ENCODE results near the gene FARS2.

Gene FARS2

GRCh38 chr6:5250451-5250850 lies 10.9 kb upstream of the FARS2 start:
- DNase-seq, result no peak

GRCh38 chr6:5250911-5251310 lies 10.4 kb upstream of the FARS2 start:
- no peak for DNase-seq

- no peak for DNase-seq
These were observed 4.4 kb upstream of the FARS2 start for GRCh38 chr6:5256952-5257351.

GRCh38 chr6:5257400-5257799 lies 3.9 kb upstream of the FARS2 start:
- DNase-seq, result no peak

GRCh38 chr6:5259428-5259827 lies 1.9 kb upstream of the FARS2 start:
- DNase-seq, result no peak

GRCh38 chr6:5260111-5260620 lies 1.1 kb upstream of the FARS2 start:
- DNase-seq, result peak; percentile 80

GRCh38 chr6:5261545-5262109 lies 314 bp downstream of the FARS2 start:
- no peak for DNase-seq

- no peak for DNase-seq
These were observed 5.1 kb downstream of the FARS2 start for GRCh38 chr6:5266423-5266822.

GRCh38 chr6:5270093-5270680 lies 8.9 kb downstream of the FARS2 start:
- DNase-seq, result no peak

- no peak for DNase-seq
These were observed 10.6 kb downstream of the FARS2 start for GRCh38 chr6:5271926-5272325.

GRCh38 chr6:5274231-5274630 lies 12.9 kb downstream of the FARS2 start:
- DNase-seq, result no peak

GRCh38 chr6:5275497-5275896 lies 14.2 kb downstream of the FARS2 start:
- DNase-seq, result no peak

- DNase-seq, result no peak
These were observed 15.3 kb downstream of the FARS2 start for GRCh38 chr6:5276581-5276980.

- no peak for DNase-seq
These were observed 16.3 kb downstream of the FARS2 start for GRCh38 chr6:5277589-5277988.

- no peak for DNase-seq
These were observed 16.7 kb downstream of the FARS2 start for GRCh38 chr6:5278047-5278446.

GRCh38 chr6:5278565-5279120 lies 17.3 kb downstream of the FARS2 start:
- no peak for DNase-seq

GRCh38 chr6:5279891-5280338 lies 18.6 kb downstream of the FARS2 start:
- DNase-seq, result peak; percentile 70

- DNase-seq, result no peak
These were observed 19.6 kb downstream of the FARS2 start for GRCh38 chr6:5280920-5281319.

GRCh38 chr6:5282191-5282623 lies 20.9 kb downstream of the FARS2 start:
- no peak for DNase-seq

- DNase-seq, result no peak
These were observed 23.8 kb downstream of the FARS2 start for GRCh38 chr6:5285081-5285480.

GRCh38 chr6:5285526-5285925 lies 24.2 kb downstream of the FARS2 start:
- no peak for DNase-seq

GRCh38 chr6:5286780-5287179 lies 25.5 kb downstream of the FARS2 start:
- DNase-seq, result no peak

- DNase-seq, result no peak
These were observed 26.1 kb downstream of the FARS2 start for GRCh38 chr6:5287205-5287965.

- DNase-seq, result no peak
These were observed 26.6 kb downstream of the FARS2 start for GRCh38 chr6:5287966-5288297.

Measured in stimulated activated CD4-positive, alpha-beta T cell treated with anti-CD3 and anti-CD28 coated beads, Interleukin-1b, Interleukin-23, amount 100 ng/mL, for 48 hours (primary cell).